SJSA1 (cell line): Measurements from ENCODE around the gene ELMO3. TPM values are rescaled to one million over a fixed set of nuclear protein-coding genes. Genes with fewer than 3 reads are reported as not detected.

Experiments used
- DNase-seq, 2 experiments: peaks; one replicate each; pipeline ENCODE4 v3.0.0-alpha.2; 2015 to 2020; ENCODE audit warnings: low spot score in 2 of 2, low read depth in 1 of 2
- H3K27ac ChIP-seq: fragments of 250-450 bp; sonication (Bioruptor Pico); 2 replicates; pipeline ENCODE4 v1.5.1; 2020; ENCODE audit warnings: mild to moderate bottlenecking, moderate library complexity
- H3K27me3 ChIP-seq: fragments of 250-450 bp; sonication (Bioruptor Pico); replicated peaks from 2 replicates; pipeline ENCODE4 v1.5.1; 2020; ENCODE audit warnings: mild to moderate bottlenecking, moderate library complexity
- H3K36me3 ChIP-seq: fragments of 250-450 bp; sonication (Bioruptor Pico); 2 replicates; pipeline ENCODE4 v1.5.1; 2020; ENCODE audit warnings: mild to moderate bottlenecking
- H3K4me1 ChIP-seq: fragments of 250-450 bp; sonication (Bioruptor Pico); replicated peaks from 2 replicates; pipeline ENCODE4 v1.6.1; 2021; ENCODE audit warnings: mild to moderate bottlenecking
- H3K4me3 ChIP-seq: fragments of 250-450 bp; sonication (Bioruptor Pico); 2 replicates; pipeline ENCODE4 v1.5.1; 2020; ENCODE audit warnings: mild to moderate bottlenecking
- H3K9me3 ChIP-seq: fragments of 250-450 bp; sonication (Bioruptor Pico); replicated peaks from 2 replicates; pipeline ENCODE4 v1.5.1; 2020; ENCODE audit warnings: mild to moderate bottlenecking
- total RNA-seq: library from RNA; depleted of rRNA; stranded (reverse); fragments of >200 nt; shearing (Covaris generic); gene quantifications from 2 replicates; pipeline ENCODE4 v1.2.3, GENCODE V29; 2014

The ELMO3 gene
- total RNA-seq, 1 experiment from 2014 or later = 1.1 TPM

DNA sequence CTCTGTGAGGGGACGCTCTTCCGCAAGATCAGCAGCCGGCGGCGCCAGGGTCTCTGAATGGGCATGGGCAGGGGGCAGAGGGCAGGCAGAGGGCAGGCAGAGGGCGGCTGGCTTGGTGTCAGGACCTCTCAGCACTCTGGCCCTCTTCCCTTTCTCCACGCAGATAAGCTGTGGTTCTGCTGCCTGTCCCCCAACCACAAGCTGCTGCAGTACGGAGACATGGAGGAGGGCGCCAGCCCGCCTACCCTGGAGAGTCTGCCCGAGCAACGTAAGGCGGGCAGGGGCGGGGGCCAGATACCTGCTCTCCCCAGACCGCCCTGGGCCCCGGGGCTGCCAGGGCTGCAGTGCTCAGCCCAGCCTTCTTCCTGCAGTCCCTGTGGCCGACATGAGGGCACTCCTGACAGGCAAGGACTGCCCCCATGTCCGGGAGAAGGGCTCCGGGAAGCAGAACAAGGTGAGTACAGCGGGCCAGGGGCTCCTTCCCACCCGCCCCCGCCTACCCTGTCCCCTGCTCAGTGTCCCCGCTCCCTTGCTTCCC is 4.1 kb downstream of the ELMO3 start:
- DNase-seq = no peak
- H3K9me3 ChIP-seq = no peaks in the 10 kb centered on the region
- H3K27ac ChIP-seq = no peak overlapping the region
- no peaks in the 10 kb centered on the region for H3K27me3 ChIP-seq
- peaks cover 8% of the 10 kb centered on the region for H3K4me1 ChIP-seq
- H3K4me3 ChIP-seq = no peak overlapping the region
- H3K36me3 ChIP-seq = peaks cover 78% of the 10 kb centered on the region

- Histone ChIP-seq H3K4me3 (no peak overlapping the region), H3K27ac (no peak overlapping the region), H3K27me3 (no peaks in the 10 kb centered on the region), H3K36me3 (peaks cover 67% of the 10 kb centered on the region), H3K4me1 (peaks cover 13% of the 10 kb centered on the region), H3K9me3 (no peaks in the 10 kb centered on the region)
- no peak for DNase-seq
These were observed 5.1 kb downstream of the ELMO3 start for GRCh38 chr16:67204076-67204475.

GRCh38 chr16:67206129-67206837 is 7.4 kb downstream of the ELMO3 start:
- Histone ChIP-seq H3K4me1 (peaks cover 13% of the 10 kb centered on the region), H3K36me3 (peaks cover 53% of the 10 kb centered on the region), H3K4me3 (no peak overlapping the region), H3K27me3 (no peaks in the 10 kb centered on the region), H3K9me3 (no peaks in the 10 kb centered on the region), H3K27ac (no peak overlapping the region)
- DNase-seq = no peak

DNA sequence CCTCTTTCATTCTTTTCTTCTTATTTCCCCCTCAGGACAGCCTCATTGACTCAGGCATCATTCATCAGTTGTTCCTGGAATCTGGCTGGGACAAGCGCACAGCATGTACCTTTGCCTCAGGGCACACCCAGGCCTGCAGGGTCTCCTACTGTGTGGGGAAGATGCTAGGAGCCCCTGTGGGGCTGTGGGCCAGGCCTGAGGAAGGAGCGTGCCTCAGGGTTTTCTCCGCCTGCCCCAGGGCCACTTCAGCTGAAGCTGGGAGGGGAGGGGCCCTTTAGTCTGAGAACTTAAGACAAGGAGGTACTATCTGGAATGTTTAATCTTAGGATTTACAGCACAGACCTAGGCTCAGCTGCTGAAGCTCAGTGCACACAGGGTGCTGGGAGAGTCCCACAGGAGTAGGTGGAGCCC is 7.9 kb downstream of the ELMO3 start:
- no peaks in the 10 kb centered on the region for H3K27me3 ChIP-seq
- H3K9me3 ChIP-seq = no peaks in the 10 kb centered on the region
- H3K4me1 ChIP-seq = peaks cover 13% of the 10 kb centered on the region
- no peak overlapping the region for H3K27ac ChIP-seq
- no peak overlapping the region for H3K4me3 ChIP-seq
- DNase-seq = no peak
- peaks cover 48% of the 10 kb centered on the region for H3K36me3 ChIP-seq

DNA sequence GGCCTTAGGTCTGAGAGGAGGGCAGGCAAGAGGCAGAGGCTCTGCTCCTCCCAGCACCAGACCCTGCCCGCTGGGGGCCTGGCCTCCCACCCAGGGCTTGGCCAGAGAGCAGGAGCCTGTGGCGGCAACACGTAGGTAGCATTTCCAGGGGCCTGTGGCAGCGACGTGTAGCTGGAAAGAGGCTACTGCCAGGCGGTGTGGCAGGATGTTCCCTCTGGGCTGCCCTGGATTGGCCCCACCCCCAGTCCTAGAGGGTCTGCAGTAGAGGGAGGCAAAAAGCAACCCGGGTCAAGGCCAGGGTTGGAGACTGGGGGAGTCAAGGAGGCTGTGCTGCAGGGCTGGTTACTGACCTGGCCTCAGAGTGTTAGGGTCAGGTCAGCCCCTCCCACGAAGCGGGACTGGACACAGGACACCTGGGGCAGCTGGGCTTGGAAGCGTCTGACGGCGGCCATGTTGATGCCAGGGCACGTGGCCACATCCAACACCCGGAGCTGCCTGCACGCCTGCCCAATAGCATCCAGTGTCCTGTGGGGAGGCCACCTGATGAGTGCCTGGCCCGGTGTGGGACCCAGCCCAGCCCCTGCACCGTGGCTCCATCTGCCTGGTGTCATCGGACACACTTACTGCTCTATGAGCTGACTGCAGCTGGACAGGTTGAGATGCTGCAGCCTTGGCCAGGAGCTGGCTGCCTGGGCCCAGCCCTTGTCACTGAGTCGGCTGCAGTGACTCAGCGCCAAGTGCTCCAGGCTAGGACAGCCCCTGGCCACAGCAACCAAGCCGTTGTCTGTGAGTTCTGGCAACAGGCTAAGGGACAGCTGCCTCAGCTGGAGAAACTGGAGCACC is 8.5 kb downstream of the ELMO3 start:
- DNase-seq = no peak

DNA sequence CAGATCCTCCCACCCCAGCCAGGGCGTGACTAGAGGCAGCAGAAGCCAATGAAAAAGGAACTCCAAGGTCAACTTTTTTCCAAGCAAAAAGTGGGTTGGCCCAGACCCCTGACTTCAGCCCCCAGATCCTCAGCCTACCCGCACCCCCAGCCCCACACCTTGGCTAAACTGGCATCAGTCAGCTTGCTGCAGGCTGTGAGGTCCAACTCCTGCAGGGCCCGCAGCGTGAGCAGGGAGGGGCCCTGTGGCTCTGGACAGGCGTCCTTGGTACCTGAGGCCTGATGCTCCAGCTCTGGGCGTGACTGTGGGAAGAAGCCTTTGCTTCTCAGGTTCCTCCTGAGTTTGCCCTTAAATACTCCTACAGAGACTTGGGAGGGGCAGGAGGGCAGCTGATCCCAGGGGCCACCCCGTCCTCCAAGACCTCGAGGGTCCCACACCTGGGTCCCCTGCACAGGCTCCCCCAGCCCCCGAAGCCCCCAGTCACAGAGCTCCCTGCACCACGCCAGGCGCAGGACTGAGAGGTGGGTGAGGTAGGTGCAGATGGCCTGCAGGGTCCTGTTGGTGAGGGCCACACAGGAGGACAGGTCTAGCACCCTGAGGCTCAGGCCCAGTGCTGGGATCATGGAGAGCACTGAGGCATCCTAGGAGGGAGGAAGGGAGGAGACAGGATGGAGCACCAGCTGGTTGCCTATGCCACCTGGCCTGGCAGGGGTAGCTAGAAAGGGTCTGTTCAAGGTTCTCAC is 9.4 kb downstream of the ELMO3 start:
- peaks cover 13% of the 10 kb centered on the region for H3K4me1 ChIP-seq
- H3K36me3 ChIP-seq = peaks cover 33% of the 10 kb centered on the region
- no peaks in the 10 kb centered on the region for H3K27me3 ChIP-seq
- DNase-seq = no peak
- H3K4me3 ChIP-seq = no peak overlapping the region
- no peaks in the 10 kb centered on the region for H3K9me3 ChIP-seq
- no peak overlapping the region for H3K27ac ChIP-seq

More for the DNA sequence above, 8.5 kb downstream of the ELMO3 start:
- Histone ChIP-seq H3K4me3 (no peak overlapping the region), H3K4me1 (peaks cover 13% of the 10 kb centered on the region), H3K27me3 (no peaks in the 10 kb centered on the region), H3K36me3 (peaks cover 41% of the 10 kb centered on the region), H3K27ac (no peak overlapping the region), H3K9me3 (no peaks in the 10 kb centered on the region)

DNA sequence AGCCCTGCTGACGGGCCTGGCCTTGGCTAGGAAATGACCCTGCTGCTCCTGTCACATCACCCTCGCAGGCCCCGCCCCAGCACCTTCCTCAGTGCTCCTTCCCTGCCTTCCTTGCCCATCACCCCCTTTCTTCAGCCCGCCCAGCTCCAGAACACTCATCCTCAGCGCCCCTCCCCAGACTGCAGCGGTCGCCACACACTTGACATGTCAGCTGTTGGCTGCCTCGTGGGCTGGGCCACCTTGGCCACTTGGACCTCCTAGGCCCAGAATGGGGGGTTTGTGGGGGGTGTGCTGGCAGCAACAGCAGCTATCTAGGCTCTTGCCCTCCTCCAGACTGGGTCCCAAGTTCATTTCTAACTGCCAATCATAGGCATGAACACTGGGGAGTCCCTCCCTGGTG is 10.6 kb downstream of the ELMO3 start:
- no peak for DNase-seq
- no peaks in the 10 kb centered on the region for H3K9me3 ChIP-seq
- H3K27me3 ChIP-seq = no peaks in the 10 kb centered on the region
- H3K36me3 ChIP-seq = peaks cover 23% of the 10 kb centered on the region
- no peak overlapping the region for H3K27ac ChIP-seq
- H3K4me3 ChIP-seq = no peak overlapping the region
- H3K4me1 ChIP-seq = peaks cover 13% of the 10 kb centered on the region

DNA sequence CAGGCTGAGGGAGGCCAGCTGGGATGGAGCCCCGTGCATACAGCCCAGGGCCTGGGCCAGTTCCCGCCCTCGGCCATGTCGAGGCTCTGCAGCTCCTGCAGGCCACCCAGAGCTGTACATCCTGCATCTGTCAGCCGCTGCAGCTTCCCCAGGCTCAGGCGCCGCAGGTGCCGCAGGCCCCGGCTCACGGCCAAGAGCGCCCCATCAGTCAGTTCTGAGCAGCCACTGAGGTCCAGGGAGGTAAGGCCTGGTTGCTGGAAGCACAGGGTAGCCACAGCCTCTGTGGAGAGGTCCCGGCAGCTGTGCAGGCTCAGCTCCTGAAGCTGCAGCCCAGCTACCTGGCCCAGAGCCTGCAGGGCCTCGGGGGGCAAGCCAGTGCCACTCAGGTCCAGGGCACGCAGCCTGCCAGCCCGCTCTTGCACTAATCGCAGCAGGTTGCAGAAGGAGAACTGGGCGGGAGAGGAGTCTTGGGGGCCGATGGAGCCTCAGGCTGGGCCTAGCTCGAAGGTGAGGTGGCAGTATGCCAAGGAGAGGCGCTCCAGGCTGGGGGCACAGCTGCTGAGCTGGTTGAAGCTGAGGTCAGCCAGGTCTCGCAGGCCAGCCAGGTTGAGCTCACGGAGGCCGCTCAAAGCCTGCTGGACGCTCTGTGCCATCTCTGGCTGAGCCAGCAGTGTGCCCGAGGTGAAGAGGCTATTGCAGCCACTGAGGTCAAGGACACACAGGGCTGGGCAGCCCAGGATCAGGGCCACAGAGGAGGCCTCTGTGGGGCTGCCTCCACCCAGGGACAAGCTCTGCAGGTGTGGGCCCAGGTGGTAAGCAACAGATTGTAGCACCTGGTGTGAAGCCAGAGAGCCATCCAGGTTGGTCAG is 11.4 kb downstream of the ELMO3 start:
- Histone ChIP-seq H3K36me3 (peaks cover 21% of the 10 kb centered on the region), H3K27ac (no peak overlapping the region), H3K4me1 (peaks cover 13% of the 10 kb centered on the region), H3K27me3 (no peaks in the 10 kb centered on the region), H3K4me3 (no peak overlapping the region), H3K9me3 (no peaks in the 10 kb centered on the region)
- DNase-seq = no peak

DNA sequence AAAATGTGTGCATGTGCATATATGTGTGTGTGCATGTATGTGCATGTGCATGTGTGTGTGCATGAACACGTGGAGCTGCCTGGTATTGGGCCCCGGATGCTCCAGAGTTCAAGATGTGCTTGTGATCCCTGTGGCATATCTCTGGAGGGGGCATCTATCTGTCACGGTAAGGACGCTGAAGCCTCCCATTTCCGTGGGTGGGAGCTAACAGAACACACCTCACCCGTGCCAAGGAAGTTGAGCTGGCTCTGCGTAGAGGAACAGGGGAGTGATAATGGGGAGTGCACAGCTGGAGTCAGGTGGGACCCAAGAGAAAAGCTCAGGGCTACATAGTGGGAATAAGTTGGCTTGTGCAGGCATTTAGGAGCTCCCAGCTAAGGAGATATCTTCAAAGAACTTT is 12.7 kb downstream of the ELMO3 start:
- peaks cover 13% of the 10 kb centered on the region for H3K4me1 ChIP-seq
- H3K27me3 ChIP-seq = no peaks in the 10 kb centered on the region
- peaks cover 11% of the 10 kb centered on the region; the same call in 1 of the 2 replicates for H3K36me3 ChIP-seq
- DNase-seq = no peak
- H3K4me3 ChIP-seq = no peak overlapping the region
- H3K27ac ChIP-seq = no peak overlapping the region
- no peaks in the 10 kb centered on the region for H3K9me3 ChIP-seq

DNA sequence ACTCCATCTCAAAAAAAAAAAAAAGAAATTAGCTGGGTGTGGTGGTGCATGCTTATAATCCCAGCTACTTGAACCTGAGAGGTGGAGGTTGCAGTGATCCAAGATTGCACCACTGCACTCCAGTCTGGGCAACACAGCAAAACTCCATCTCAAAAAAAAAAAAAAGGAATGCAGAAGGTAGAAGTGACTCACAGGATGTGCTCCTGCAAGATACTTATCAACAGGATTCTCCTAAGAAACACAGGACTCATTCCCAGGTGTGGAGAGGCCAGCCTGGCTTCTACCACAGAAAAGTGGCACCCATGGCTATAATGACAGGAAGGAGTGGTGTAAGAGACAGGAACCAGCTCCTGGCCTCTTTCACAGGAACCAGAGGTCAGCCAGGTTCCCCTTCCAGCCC is 13.8 kb downstream of the ELMO3 start:
- Histone ChIP-seq H3K27ac (no peak overlapping the region), H3K27me3 (no peaks in the 10 kb centered on the region), H3K4me3 (no peak overlapping the region), H3K9me3 (no peaks in the 10 kb centered on the region), H3K36me3 (no peaks in the 10 kb centered on the region), H3K4me1 (peaks cover 7% of the 10 kb centered on the region)
- DNase-seq = no peak

DNA sequence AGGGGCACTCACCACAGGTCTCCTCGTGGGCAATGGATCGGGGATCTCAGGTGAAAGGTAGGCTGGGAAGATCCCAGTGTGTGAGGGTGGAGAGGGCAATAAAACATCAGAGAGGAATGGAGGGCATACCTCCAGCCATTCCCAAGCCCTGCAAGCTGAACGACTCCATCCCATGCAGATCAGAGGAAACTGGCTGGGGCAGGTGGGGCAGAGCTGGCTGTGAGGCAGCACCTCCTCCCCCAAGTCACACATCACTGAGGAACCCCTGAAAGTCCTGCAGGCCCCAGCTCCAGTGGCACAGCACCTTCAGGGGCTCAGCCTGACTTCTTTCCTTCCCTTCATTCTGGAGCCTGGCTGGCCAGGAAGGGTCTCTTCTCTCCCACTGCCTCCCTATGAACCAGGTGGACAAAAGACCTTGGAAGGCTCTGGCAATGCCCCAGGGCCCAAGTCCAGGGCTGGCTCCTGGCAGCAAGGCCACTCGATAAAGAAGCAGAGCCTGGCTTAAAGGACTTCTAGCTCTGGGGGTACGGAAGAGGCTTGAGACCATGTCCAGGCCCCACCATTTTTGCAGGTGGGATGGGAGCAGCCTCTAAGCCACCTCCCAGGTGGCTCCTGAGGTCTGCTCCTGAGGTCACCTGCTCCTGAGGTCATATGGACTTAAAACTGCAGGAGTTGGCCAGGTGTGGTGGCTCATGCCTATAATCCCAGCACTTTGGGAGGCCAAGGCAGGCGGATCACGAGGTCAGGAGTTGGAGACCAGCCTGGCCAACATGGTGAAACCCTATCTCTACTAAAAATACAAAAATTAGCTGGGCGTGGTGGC is 14.5 kb downstream of the ELMO3 start:
- DNase-seq = no peak
- H3K9me3 ChIP-seq = no peaks in the 10 kb centered on the region
- no peak overlapping the region for H3K4me3 ChIP-seq
- no peak overlapping the region for H3K27ac ChIP-seq
- H3K36me3 ChIP-seq = no peaks in the 10 kb centered on the region
- H3K4me1 ChIP-seq = peaks cover under 1% of the 10 kb centered on the region; the same call in 1 of the 2 replicates
- no peaks in the 10 kb centered on the region for H3K27me3 ChIP-seq

DNA sequence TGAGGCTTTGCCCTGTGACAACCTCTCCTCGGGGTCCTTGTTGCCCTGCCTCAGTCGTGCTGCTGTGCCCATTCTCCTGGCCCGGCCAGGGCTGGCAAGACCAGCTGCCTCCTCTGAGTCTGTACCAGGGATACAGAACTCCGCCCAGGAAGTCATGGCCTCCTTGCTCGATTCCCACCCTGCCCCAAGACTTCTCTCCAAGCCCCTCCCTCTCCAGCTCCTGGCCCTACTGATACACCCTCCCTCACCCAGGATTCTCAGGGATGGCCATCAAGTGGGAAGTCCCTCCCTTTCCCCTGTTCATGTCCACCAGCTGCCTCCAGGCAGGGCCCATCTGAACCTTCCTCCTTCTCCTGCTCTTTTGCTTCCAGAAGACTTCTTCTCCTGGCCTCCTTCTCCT is 16.8 kb downstream of the ELMO3 start:
- Histone ChIP-seq H3K4me1 (peaks cover 6% of the 10 kb centered on the region), H3K36me3 (no peaks in the 10 kb centered on the region), H3K27me3 (no peaks in the 10 kb centered on the region), H3K27ac (no peak overlapping the region), H3K4me3 (no peak overlapping the region), H3K9me3 (no peaks in the 10 kb centered on the region)
- DNase-seq = no peak
